Measurements from ENCODE around the gene GORASP1. TPM values are rescaled to one million over a fixed set of nuclear protein-coding genes. Genes with fewer than 3 reads are reported as not detected.

The GORASP1 gene
- total RNA-seq, 1 experiment from 2014 or later, result 43.6 TPM

DNA sequence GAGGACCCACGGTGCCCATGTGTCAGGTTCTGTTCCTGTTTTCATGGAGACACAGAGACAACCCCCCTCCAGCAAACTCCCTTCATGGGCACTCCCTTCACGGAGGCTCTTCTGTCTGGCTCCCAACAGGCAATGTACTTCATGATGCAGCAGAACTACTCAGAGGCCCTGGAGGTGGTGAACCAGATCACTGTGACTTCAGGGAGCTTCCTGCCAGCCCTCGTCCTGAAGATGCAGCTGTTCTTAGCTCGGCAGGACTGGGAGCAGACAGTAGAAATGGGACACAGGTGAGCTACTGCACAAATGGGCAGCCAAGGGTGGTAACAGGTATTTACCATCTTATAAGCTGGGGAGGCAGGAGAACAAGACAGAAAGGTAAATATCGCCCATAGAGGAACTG is 7.0 kb upstream of the GORASP1 start:
- H3K4me3 Mint-ChIP-seq (ENCODE audit: unreplicated experiment), result no peak overlapping the region

DNA sequence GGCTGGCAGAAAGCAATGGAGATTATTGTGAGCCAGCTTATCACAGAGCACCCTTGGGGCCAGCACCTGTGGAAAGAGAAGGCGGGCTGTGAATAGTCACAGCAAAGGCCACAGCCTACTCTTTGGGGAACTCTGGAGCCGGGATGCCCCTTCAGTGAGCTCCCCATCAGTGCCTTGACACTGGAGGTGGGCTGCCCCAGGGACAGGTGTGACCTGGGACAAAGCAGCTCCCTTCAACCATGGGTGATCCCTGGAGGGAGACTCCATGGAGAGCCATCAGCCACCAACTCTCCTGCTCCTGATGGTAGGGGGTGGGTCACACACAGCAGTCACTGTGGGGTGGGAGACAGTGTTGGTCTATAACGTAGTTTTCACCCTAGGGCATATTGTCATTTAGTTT is 5.9 kb upstream of the GORASP1 start:
- Histone ChIP-seq H3K27me3 (replicated peaks; ENCODE audit: control insufficient read depth, insufficient read depth, low read length) (no peaks in the 10 kb centered on the region), H3K4me1 (no peaks in the 10 kb centered on the region), H3K36me3 (ENCODE audit: control insufficient read depth, insufficient read depth, low read length) (no peaks in the 10 kb centered on the region), H3K9me3 (no peaks in the 10 kb centered on the region), H3K4me3 (ENCODE audit: low read depth, low read length) (no peak overlapping the region)
- H3K27ac Mint-ChIP-seq (ENCODE audit: unreplicated experiment), result no peak overlapping the region
- BruUV-seq (replicated peaks), result no TSS peak
- peaks cover 2% of the 10 kb centered on the region for H3K4me1 Mint-ChIP-seq (ENCODE audit: low read depth, unreplicated experiment)
- no peak overlapping the region for H3K4me3 Mint-ChIP-seq (ENCODE audit: unreplicated experiment)
- DNase-seq, result no peak
- intact Hi-C loops (cut with micrococcal nuclease; ENCODE audit: unreplicated experiment), result no loop called here
- TF ChIP-seq, protein P1, sequence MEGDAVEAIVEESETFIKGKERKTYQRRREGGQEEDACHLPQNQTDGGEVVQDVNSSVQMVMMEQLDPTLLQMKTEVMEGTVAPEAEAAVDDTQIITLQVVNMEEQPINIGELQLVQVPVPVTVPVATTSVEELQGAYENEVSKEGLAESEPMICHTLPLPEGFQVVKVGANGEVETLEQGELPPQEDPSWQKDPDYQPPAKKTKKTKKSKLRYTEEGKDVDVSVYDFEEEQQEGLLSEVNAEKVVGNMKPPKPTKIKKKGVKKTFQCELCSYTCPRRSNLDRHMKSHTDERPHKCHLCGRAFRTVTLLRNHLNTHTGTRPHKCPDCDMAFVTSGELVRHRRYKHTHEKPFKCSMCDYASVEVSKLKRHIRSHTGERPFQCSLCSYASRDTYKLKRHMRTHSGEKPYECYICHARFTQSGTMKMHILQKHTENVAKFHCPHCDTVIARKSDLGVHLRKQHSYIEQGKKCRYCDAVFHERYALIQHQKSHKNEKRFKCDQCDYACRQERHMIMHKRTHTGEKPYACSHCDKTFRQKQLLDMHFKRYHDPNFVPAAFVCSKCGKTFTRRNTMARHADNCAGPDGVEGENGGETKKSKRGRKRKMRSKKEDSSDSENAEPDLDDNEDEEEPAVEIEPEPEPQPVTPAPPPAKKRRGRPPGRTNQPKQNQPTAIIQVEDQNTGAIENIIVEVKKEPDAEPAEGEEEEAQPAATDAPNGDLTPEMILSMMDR (IDR thresholded peaks at IDR 0.05; ENCODE audit: insufficient read depth in 1 of 2, low read depth in 1 of 2, low read length in 1 of 2, severe bottlenecking in 1 of 2, unreplicated experiment in 1 of 2), result no peak
- H3K27me3 Mint-ChIP-seq (ENCODE audit: insufficient read depth, unreplicated experiment), result no peaks in the 10 kb centered on the region
- no peaks in the 10 kb centered on the region for H3K9me3 Mint-ChIP-seq (ENCODE audit: unreplicated experiment)
- no peaks in the 10 kb centered on the region for H3K36me3 Mint-ChIP-seq (ENCODE audit: insufficient read depth, unreplicated experiment)
- ChIA-PET POLR2A (interaction anchor here (0.6 kb wide), 1 partner anchor 296 kb away, joined by 4 read pairs; no protein-coding TSS in a partner anchor), CTCF (no interaction called here)

More for the DNA sequence above, 7.0 kb upstream of the GORASP1 start:
- no peaks in the 10 kb centered on the region for H3K4me1 Mint-ChIP-seq (ENCODE audit: low read depth, unreplicated experiment)
- H3K9me3 Mint-ChIP-seq (ENCODE audit: unreplicated experiment), result no peaks in the 10 kb centered on the region
- Histone ChIP-seq H3K4me1 (no peaks in the 10 kb centered on the region), H3K36me3 (ENCODE audit: control insufficient read depth, insufficient read depth, low read length) (no peaks in the 10 kb centered on the region), H3K27me3 (replicated peaks; ENCODE audit: control insufficient read depth, insufficient read depth, low read length) (no peaks in the 10 kb centered on the region), H3K4me3 (ENCODE audit: low read depth, low read length) (no peak overlapping the region), H3K9me3 (no peaks in the 10 kb centered on the region)
- no peaks in the 10 kb centered on the region for H3K36me3 Mint-ChIP-seq (ENCODE audit: insufficient read depth, unreplicated experiment)
- ChIA-PET CTCF (interaction anchor here (0.7 kb wide), 1 partner anchor 85 kb away, joined by 3 read pairs; no protein-coding TSS in a partner anchor), POLR2A (no interaction called here)
- no peak for DNase-seq
- H3K27ac Mint-ChIP-seq (ENCODE audit: unreplicated experiment), result no peak overlapping the region
- intact Hi-C loops (cut with micrococcal nuclease; ENCODE audit: unreplicated experiment), result no loop called here
- BruUV-seq (replicated peaks), result no TSS peak
- TF ChIP-seq, protein P1 (IDR thresholded peaks at IDR 0.05; ENCODE audit: insufficient read depth in 1 of 2, low read depth in 1 of 2, low read length in 1 of 2, severe bottlenecking in 1 of 2, unreplicated experiment in 1 of 2), result no peak
- H3K27me3 Mint-ChIP-seq (ENCODE audit: insufficient read depth, unreplicated experiment), result no peaks in the 10 kb centered on the region

DNA sequence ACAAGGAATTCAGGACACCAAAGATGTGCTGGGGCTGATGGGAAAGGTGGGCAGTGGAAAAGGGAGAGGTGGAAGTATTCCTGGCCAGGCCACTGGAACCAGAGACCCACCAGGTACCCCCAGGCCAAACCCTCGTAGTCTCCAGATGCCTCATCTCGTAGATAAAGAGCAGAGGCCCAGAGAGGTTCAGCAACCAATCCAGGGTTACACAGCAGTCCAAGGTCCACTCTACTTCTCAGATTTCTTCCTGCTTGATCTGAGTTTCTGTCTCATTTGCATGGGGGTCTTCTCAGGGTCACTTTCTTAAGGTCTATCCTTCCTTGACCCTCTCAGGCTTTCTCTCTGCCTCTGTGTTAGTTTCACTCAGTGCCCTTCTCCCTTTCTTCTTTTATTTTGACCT is 5.1 kb upstream of the GORASP1 start:
- CTCF ChIA-PET, result no interaction called here
- Mint-ChIP-seq H3K36me3 (ENCODE audit: insufficient read depth, unreplicated experiment) (peaks cover 3% of the 10 kb centered on the region), H3K27ac (ENCODE audit: unreplicated experiment) (no peak overlapping the region)

More for the DNA sequence above, 5.1 kb upstream of the GORASP1 start:
- no peaks in the 10 kb centered on the region for H3K36me3 ChIP-seq (ENCODE audit: control insufficient read depth, insufficient read depth, low read length)
- Mint-ChIP-seq H3K9me3 (ENCODE audit: unreplicated experiment) (no peaks in the 10 kb centered on the region), H3K4me3 (ENCODE audit: unreplicated experiment) (no peak overlapping the region), H3K27me3 (ENCODE audit: insufficient read depth, unreplicated experiment) (no peaks in the 10 kb centered on the region), H3K4me1 (ENCODE audit: low read depth, unreplicated experiment) (peaks cover 9% of the 10 kb centered on the region)
- no peaks in the 10 kb centered on the region for H3K4me1 ChIP-seq
- intact Hi-C loops (cut with micrococcal nuclease; ENCODE audit: unreplicated experiment), result no loop called here
- no peaks in the 10 kb centered on the region for H3K27me3 ChIP-seq (replicated peaks; ENCODE audit: control insufficient read depth, insufficient read depth, low read length)
- no peak overlapping the region for H3K4me3 ChIP-seq (ENCODE audit: low read depth, low read length)
- TF ChIP-seq, protein P1 (IDR thresholded peaks at IDR 0.05; ENCODE audit: insufficient read depth in 1 of 2, low read depth in 1 of 2, low read length in 1 of 2, severe bottlenecking in 1 of 2, unreplicated experiment in 1 of 2), result no peak
- BruUV-seq (replicated peaks), result no TSS peak
- POLR2A ChIA-PET, result no interaction called here
- no peak for DNase-seq
- no peaks in the 10 kb centered on the region for H3K9me3 ChIP-seq

All from Caco-2 (cell line).